ENCODE data around the gene SPATA9. TPM values are rescaled to one million over a fixed set of nuclear protein-coding genes. Genes with fewer than 3 reads are reported as not detected.

The SPATA9 gene
- total and polyA plus RNA-seq, 2 donors (not counting 1 experiment from before 2014, with no cell fraction given) = not detected

- H3K27ac Mint-ChIP-seq = no peak overlapping the region
- Histone ChIP-seq H2AFZ (ENCODE audit: insufficient read depth, low read depth, low read length, poor library complexity, severe bottlenecking) (no peak overlapping the region), H3K4me3 (ENCODE audit: control extremely low read depth in 1 of 5, extremely low read depth in 1 of 5, insufficient read depth in 1 of 5, low read depth in 2 of 5, low read length in 4 of 5) (no peak overlapping the region), H3K27me3 (replicated peaks in 1 of 4; ENCODE audit: control extremely low read depth in 1 of 4, control insufficient read depth in 3 of 4, insufficient read depth in 4 of 4, low read length in 3 of 4) (no peaks in the 10 kb centered on the region), H3K4me2 (replicated peaks; ENCODE audit: low read depth, low read length, poor library complexity, severe bottlenecking) (no peak overlapping the region), H3K36me3 (replicated peaks in 1 of 2; ENCODE audit: control extremely low read depth in 1 of 2, control insufficient read depth in 1 of 2, extremely low read depth in 1 of 2, insufficient read depth in 2 of 2, low read length in 1 of 2) (no peaks in the 10 kb centered on the region), H3K27ac (ENCODE audit: low read length in 2 of 2) (no peak overlapping the region), H3K79me2 (ENCODE audit: control insufficient read depth, insufficient read depth, low read length) (no peaks in the 10 kb centered on the region), H4K20me1 (ENCODE audit: control insufficient read depth, insufficient read depth, low read length, poor library complexity, severe bottlenecking) (no peaks in the 10 kb centered on the region), H3K9ac (ENCODE audit: low read length) (no peak overlapping the region), H3K9me3 (ENCODE audit: control extremely low read depth in 1 of 3, control insufficient read depth in 2 of 3, insufficient read depth in 1 of 3, low read length in 2 of 3) (no peaks in the 10 kb centered on the region), H3K4me1 (ENCODE audit: control insufficient read depth in 2 of 2, insufficient read depth in 2 of 2, low read length in 2 of 2) (peaks cover 9 to 14% of the 10 kb centered on the region in 2 donors)
- TF ChIP-seq, protein P1, sequence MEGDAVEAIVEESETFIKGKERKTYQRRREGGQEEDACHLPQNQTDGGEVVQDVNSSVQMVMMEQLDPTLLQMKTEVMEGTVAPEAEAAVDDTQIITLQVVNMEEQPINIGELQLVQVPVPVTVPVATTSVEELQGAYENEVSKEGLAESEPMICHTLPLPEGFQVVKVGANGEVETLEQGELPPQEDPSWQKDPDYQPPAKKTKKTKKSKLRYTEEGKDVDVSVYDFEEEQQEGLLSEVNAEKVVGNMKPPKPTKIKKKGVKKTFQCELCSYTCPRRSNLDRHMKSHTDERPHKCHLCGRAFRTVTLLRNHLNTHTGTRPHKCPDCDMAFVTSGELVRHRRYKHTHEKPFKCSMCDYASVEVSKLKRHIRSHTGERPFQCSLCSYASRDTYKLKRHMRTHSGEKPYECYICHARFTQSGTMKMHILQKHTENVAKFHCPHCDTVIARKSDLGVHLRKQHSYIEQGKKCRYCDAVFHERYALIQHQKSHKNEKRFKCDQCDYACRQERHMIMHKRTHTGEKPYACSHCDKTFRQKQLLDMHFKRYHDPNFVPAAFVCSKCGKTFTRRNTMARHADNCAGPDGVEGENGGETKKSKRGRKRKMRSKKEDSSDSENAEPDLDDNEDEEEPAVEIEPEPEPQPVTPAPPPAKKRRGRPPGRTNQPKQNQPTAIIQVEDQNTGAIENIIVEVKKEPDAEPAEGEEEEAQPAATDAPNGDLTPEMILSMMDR (IDR thresholded peaks at IDR 0.05) = no peak
- TF ChIP-seq EZH2 (IDR thresholded peaks at IDR 0.05; ENCODE audit: borderline replicate concordance, insufficient read depth, low read depth, low read length, poor library complexity, severe bottlenecking) = no peak
- no peaks in the 10 kb centered on the region for H3K9me3 Mint-ChIP-seq (ENCODE audit: insufficient read depth)
- POLR2A ChIA-PET = no interaction called here
- no peak overlapping the region for H3K4me3 Mint-ChIP-seq
- ATAC-seq (ENCODE audit: low read depth) (no peak), DNase-seq (no peak)
- intact Hi-C loops (cut with micrococcal nuclease) = no loop called here
- H3K4me1 Mint-ChIP-seq = peaks cover 13% of the 10 kb centered on the region
- no peaks in the 10 kb centered on the region for H3K27me3 Mint-ChIP-seq
- no CpG with 5 or more reads among the region's 1 CpG for WGBS (ENCODE audit: insufficient coverage)
- CTCF ChIA-PET = no interaction called here
Measured at GRCh38 chr5:95626701-95627100, 56.1 kb downstream of the SPATA9 start.

DNA sequence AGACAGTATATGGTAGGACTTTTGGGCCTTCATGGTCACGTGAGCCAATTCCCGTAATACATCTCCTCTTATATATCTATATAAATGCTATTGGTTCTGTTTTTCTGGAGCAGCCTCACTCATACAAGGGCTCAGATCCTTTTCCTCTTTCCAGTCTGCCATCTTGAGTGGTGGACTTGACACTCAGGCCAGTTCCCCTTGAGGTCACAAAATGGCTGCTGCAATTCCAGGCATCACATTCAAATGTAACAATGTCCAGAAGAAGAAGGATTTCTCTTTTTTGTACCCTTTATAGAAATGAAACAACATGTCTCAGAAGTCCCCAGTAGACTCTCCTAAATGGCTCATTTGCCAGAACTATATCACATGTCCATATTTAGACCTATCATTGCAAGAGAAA lies 58.4 kb downstream of the SPATA9 start:
- H3K36me3 ChIP-seq (replicated peaks in 1 of 2; ENCODE audit: control extremely low read depth in 1 of 2, control insufficient read depth in 1 of 2, extremely low read depth in 1 of 2, insufficient read depth in 2 of 2, low read length in 1 of 2) = no peaks in the 10 kb centered on the region

More for the DNA sequence above, 58.4 kb downstream of the SPATA9 start:
- H3K27me3 ChIP-seq (replicated peaks in 1 of 4; ENCODE audit: control extremely low read depth in 1 of 4, control insufficient read depth in 3 of 4, insufficient read depth in 4 of 4, low read length in 3 of 4) = peaks cover 0 to 7% (median 0%) of the 10 kb centered on the region in 4 experiments
- H3K4me2 ChIP-seq (replicated peaks; ENCODE audit: low read depth, low read length, poor library complexity, severe bottlenecking) = no peak overlapping the region
- no CpG with 5 or more reads among the region's 2 CpGs for WGBS (ENCODE audit: insufficient coverage)
- no peak overlapping the region for H3K9ac ChIP-seq (ENCODE audit: low read length)
- Mint-ChIP-seq H3K27ac (no peak overlapping the region), H3K9me3 (ENCODE audit: insufficient read depth) (no peaks in the 10 kb centered on the region), H3K27me3 (no peaks in the 10 kb centered on the region), H3K4me3 (no peak overlapping the region), H3K4me1 (peaks cover 23% of the 10 kb centered on the region)
- no peak overlapping the region for H2AFZ ChIP-seq (ENCODE audit: insufficient read depth, low read depth, low read length, poor library complexity, severe bottlenecking)
- ChIA-PET CTCF (interaction anchor here (2.5 kb wide), 1 partner anchor 22 kb away, joined by 10 read pairs; the partner anchor contains the start of gene RFESD), POLR2A (interaction anchor here (0.7 kb wide), 1 partner anchor 8 kb away, joined by 3 read pairs; no protein-coding TSS in a partner anchor)
- no peak for ATAC-seq (ENCODE audit: low read depth)
- no peak for TF ChIP-seq EZH2 (IDR thresholded peaks at IDR 0.05; ENCODE audit: borderline replicate concordance, insufficient read depth, low read depth, low read length, poor library complexity, severe bottlenecking)
- TF ChIP-seq, protein P1 (IDR thresholded peaks at IDR 0.05) = no peak
- no peaks in the 10 kb centered on the region for H3K79me2 ChIP-seq (ENCODE audit: control insufficient read depth, insufficient read depth, low read length)
- H3K4me1 ChIP-seq (ENCODE audit: control insufficient read depth in 2 of 2, insufficient read depth in 2 of 2, low read length in 2 of 2) = peaks cover 23% of the 10 kb centered on the region in 2 donors
- no peak overlapping the region for H3K4me3 ChIP-seq (ENCODE audit: control extremely low read depth in 1 of 5, extremely low read depth in 1 of 5, insufficient read depth in 1 of 5, low read depth in 2 of 5, low read length in 4 of 5)
- H3K9me3 ChIP-seq (ENCODE audit: control extremely low read depth in 1 of 3, control insufficient read depth in 2 of 3, insufficient read depth in 1 of 3, low read length in 2 of 3) = no peaks in the 10 kb centered on the region
- H4K20me1 ChIP-seq (ENCODE audit: control insufficient read depth, insufficient read depth, low read length, poor library complexity, severe bottlenecking) = no peaks in the 10 kb centered on the region
- intact Hi-C loops (cut with micrococcal nuclease) = no loop called here
- H3K27ac ChIP-seq (ENCODE audit: low read length in 2 of 2) = no peak overlapping the region
- DNase-seq = no peak

All from B cell (primary cell).